Prostate gland (tissue), 2 donors: Measurements from ENCODE around the gene AMHR2.

Experiments used
- POLR2A ChIP-seq: fragments of 450-650 bp; IDR thresholded peaks from one replicate; pipeline ENCODE4 v1.6.1; 2016; ENCODE audit warnings: antibody characterized with exemption, mild to moderate bottlenecking
- POLR2AphosphoS5 ChIP-seq: sonication (generic); formaldehyde crosslinking; IDR thresholded peaks from one replicate; pipeline ENCODE4 v1.6.1; 2017; ENCODE audit warnings: antibody characterized with exemption
- TF ChIP-seq, protein P1 (sequence below), 4 experiments: fragments of 200-600 bp in 2 of 4; fragments of 450-650 bp in 2 of 4; sonication (generic) in 2 of 4; IDR thresholded peaks; 1 replicate in 3 of 4; 2 replicates in 1 of 4; pipeline ENCODE4 v1.5.1; 2016 to 2019; ENCODE audit warnings: antibody characterized with exemption in 4 of 4, mild to moderate bottlenecking in 2 of 4, moderate library complexity in 2 of 4

DNA sequence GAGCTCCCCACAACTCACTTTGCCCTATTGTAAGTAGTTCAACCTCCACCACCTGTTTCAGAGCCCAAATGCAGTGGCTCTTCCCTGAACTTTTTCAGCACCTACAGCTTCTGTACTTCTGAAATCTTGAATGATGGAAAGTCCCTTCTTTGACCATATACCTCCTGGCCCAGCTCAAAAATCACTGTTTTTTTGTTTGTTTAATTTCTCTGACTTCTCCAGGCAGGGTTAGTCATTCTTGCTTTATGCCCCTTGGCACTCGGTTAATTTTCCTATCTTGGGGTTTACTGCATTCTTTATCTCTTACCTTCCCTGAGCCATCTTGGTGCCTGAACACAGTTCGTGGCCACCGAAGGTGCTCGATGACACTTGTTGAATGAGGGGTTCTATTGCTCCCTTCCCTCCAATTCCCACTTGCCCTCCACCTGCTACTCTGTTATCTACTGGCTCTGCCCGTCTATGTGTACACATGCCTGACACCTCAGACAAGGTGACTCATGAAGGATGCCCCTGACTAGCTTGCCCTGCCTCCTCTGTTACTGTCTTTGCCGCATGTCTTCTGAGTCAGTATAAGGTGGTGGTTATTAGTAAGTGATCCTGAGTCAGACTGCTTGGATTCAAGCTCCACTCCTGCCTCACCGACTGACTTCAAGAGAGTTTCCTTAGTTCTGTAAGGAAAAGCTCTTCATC, 4.4 kb downstream of the AMHR2 start:
- TF ChIP-seq, protein P1, sequence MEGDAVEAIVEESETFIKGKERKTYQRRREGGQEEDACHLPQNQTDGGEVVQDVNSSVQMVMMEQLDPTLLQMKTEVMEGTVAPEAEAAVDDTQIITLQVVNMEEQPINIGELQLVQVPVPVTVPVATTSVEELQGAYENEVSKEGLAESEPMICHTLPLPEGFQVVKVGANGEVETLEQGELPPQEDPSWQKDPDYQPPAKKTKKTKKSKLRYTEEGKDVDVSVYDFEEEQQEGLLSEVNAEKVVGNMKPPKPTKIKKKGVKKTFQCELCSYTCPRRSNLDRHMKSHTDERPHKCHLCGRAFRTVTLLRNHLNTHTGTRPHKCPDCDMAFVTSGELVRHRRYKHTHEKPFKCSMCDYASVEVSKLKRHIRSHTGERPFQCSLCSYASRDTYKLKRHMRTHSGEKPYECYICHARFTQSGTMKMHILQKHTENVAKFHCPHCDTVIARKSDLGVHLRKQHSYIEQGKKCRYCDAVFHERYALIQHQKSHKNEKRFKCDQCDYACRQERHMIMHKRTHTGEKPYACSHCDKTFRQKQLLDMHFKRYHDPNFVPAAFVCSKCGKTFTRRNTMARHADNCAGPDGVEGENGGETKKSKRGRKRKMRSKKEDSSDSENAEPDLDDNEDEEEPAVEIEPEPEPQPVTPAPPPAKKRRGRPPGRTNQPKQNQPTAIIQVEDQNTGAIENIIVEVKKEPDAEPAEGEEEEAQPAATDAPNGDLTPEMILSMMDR (IDR thresholded peaks at IDR 0.05), result no peak
- TF ChIP-seq POLR2AphosphoS5 (no peak), POLR2A (no peak)
